ENCODE measurements around the gene PSMG3. TPM values are rescaled to one million over a fixed set of nuclear protein-coding genes. Genes with fewer than 3 reads are reported as not detected.

PSMG3 gene
- total RNA-seq, 1 donor = 24.6 TPM

DNA sequence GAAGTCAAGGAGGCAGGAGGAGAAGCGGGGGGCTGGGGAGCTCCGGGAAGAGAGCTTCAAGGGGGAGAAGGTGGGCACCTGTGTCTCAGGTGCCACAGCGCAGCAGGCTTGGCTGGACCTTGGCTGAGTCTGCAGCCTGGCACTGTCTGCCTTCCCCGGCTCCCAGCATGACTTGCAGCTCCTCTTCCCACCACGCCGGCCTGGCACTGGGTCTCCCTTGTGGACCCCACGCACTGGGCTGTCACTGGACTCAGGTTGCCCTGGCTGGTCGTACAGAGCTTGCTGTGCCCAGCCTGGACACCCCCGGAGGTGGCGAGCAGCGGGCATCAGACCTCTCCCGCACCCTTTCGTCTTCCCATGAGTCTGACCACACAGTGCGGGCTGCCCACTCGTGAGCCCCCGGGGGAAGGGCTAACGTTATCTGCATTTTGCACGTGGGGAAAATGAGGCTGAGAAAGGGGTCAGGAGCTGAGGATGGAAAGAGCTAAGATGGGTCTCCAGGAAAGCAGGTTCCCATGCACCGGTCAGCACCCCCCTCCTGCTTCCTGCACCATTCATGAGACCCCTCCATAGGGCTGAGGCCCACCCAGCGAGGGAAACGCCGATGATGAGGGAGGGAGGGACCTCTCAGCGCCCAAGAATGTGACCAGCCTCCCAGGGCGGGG lies 40.3 kb upstream of the PSMG3 start:
- no peak for DNase-seq (ENCODE audit: low read depth)
- TF ChIP-seq, protein P1, sequence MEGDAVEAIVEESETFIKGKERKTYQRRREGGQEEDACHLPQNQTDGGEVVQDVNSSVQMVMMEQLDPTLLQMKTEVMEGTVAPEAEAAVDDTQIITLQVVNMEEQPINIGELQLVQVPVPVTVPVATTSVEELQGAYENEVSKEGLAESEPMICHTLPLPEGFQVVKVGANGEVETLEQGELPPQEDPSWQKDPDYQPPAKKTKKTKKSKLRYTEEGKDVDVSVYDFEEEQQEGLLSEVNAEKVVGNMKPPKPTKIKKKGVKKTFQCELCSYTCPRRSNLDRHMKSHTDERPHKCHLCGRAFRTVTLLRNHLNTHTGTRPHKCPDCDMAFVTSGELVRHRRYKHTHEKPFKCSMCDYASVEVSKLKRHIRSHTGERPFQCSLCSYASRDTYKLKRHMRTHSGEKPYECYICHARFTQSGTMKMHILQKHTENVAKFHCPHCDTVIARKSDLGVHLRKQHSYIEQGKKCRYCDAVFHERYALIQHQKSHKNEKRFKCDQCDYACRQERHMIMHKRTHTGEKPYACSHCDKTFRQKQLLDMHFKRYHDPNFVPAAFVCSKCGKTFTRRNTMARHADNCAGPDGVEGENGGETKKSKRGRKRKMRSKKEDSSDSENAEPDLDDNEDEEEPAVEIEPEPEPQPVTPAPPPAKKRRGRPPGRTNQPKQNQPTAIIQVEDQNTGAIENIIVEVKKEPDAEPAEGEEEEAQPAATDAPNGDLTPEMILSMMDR (IDR thresholded peaks at IDR 0.05; ENCODE audit: insufficient read depth, low read depth, low read length) = no peak
- no peak overlapping the region for H3K4me3 ChIP-seq (ENCODE audit: low read depth, low read length)

DNA sequence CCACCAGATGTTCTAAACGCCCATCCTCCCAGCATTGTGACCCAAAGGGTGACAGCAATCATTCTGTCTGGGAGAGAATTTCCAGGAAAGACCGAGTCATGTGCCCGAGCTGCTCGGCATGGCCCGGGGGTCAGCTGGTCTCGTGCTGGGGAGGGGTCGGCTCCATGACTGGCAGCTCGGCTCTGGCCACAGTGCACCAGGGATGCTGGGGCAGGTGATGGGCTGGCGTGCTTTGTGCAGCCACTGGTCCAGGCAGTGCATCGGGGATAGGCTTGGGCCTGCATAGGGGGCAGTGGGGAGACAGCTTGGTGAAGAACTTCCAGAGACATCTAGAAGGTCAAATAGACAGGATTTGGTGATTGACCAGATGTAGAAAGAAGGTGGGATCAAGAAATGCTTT lies 39.2 kb upstream of the PSMG3 start:
- TF ChIP-seq, protein P1 (IDR thresholded peaks at IDR 0.05; ENCODE audit: insufficient read depth, low read depth, low read length) = no peak
- no peak for DNase-seq (ENCODE audit: low read depth)
- H3K4me3 ChIP-seq (ENCODE audit: low read depth, low read length) = no peak overlapping the region

DNA sequence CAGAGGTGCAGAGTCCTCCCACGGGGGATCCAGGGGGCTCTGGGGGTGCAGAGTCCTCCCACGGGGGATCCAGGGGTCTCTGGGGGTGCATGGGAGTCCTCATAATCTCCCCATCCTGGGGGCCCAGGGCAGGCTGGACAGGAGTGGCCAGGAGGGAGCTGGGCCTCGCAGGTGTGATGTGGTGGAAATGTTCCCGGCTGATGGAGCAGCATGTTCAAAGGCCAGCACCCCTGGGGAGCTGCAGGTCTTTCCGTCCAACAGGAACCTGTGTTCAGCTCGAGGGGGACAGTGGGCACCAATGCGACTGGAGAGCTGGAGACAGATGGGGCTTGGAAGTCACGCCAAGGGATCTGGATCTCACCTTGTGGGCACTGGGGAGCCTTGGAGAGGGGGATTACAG lies 38.5 kb upstream of the PSMG3 start:
- no peak overlapping the region for H3K4me3 ChIP-seq (ENCODE audit: low read depth, low read length)
- DNase-seq (ENCODE audit: low read depth) = no peak
- TF ChIP-seq, protein P1 (IDR thresholded peaks at IDR 0.05; ENCODE audit: insufficient read depth, low read depth, low read length) = no peak

DNA sequence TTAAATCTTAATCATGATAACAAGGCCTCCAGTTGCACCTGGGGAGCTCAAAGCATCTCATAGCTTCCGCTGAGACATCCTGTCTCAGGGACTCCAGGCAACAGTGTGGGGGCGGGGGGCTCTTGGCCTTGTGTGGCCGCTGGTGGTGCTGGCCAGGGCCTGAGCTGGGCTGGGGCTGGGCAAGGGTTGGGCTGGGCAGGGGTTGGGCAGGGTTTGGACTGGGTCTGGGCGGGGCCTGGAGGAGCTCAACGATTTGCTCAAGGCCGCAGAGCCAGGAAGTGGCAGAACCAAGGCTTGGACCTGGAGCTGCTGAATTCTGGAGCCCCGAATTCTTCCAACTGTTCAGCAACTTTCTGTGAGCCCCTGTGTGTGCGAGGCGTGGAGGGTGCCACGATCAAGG lies 37.9 kb upstream of the PSMG3 start:
- TF ChIP-seq, protein P1 (IDR thresholded peaks at IDR 0.05; ENCODE audit: insufficient read depth, low read depth, low read length) = no peak
- no peak for DNase-seq (ENCODE audit: low read depth)
- no peak overlapping the region for H3K4me3 ChIP-seq (ENCODE audit: low read depth, low read length)

DNA sequence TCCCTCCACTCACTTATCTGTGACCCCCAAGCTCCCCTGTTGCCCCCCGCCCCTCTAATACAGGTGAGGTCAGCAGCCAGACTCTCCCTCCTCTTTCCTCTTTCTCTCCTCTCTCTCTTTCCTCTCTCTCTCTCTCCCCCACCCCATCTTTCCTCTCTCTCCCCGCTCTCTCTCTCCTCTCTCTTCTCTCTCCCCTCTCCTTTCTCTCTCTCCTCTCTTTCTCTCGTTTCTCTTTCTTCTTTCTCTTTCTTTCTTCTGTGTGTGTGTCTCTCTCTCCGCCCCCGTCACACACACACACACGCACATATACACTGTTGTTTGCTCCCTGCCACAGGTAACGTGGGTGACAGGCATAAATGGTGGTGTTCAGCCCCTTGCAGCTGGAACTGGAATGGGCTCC lies 37.2 kb upstream of the PSMG3 start:
- TF ChIP-seq, protein P1 (IDR thresholded peaks at IDR 0.05; ENCODE audit: insufficient read depth, low read depth, low read length) = no peak
- DNase-seq (ENCODE audit: low read depth) = no peak
- H3K4me3 ChIP-seq (ENCODE audit: low read depth, low read length) = no peak overlapping the region

DNA sequence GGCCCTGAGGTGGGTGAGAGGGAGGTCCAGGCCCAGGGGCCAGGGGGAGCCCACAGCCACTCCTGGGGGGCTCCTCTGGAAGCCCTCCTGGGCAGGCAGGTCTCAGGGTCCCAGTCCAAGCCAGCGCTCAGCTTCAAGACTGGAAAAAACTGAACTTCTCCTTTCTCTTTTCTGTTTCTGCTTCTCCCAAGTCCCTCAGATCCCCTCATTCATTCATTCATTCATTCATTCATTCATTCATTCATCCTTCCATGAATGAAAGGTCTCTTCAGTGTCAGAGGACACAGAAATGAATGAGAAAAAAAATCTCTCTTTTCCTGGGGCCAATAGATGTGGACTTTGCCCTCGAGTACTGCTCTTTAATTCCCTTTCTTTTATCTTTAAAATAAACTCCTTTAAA lies 34.6 kb upstream of the PSMG3 start:
- no peak overlapping the region for H3K4me3 ChIP-seq (ENCODE audit: low read depth, low read length)
- no peak for DNase-seq (ENCODE audit: low read depth)
- TF ChIP-seq, protein P1 (IDR thresholded peaks at IDR 0.05; ENCODE audit: insufficient read depth, low read depth, low read length) = no peak

Data from fibroblast of villous mesenchyme (primary cell).